IMR-90 (cell line): ENCODE measurements around the gene TMEM132A. TPM values are rescaled to one million over a fixed set of nuclear protein-coding genes. Genes with fewer than 3 reads are reported as not detected.

Experiments
- ATAC-seq: fragments of 200-7000 bp; cut with Tn5 transposase; 2 replicates; pipeline ENCODE4 v1.9.1; 2020; ENCODE audit warnings: low read depth, mild to moderate bottlenecking, moderate library complexity
- BruUV-seq: library from RNA; stranded (reverse); fragments of 400-500 nt; replicated peaks from 2 replicates; lab custom pipeline; 2021; lab: Mats Ljungman, UMichigan
- CTCF ChIA-PET: fragments of 300-600 bp; formaldehyde crosslinking; extraction: SDS; loops from one replicate; lab custom pipeline; 2021; ENCODE audit warnings: antibody characterized with exemption; lab: Yijun Ruan, JAX
- POLR2A ChIA-PET: fragments of 300-600 bp; sonication (Branson Sonifier 250); formaldehyde crosslinking; loops from one replicate; lab custom pipeline; 2022; ENCODE audit warnings: antibody characterized with exemption; ENCODE audit not compliant: unreplicated experiment; lab: Charles Lee
- DNase-seq: peaks from one replicate; pipeline ENCODE4 v3.0.0; 2013
- H2AFZ ChIP-seq: replicated peaks from 2 replicates; pipeline ENCODE3; 2013; ENCODE audit warnings: low read length, mild to moderate bottlenecking; ENCODE audit not compliant: poor library complexity
- H2AK5ac ChIP-seq: 2 replicates; pipeline ENCODE4 v1.6.1; 2013; ENCODE audit warnings: low read depth, low read length, inconsistent platforms
- H2AK9ac ChIP-seq: replicated peaks from 2 replicates; pipeline ENCODE3; 2013; ENCODE audit warnings: mild to moderate bottlenecking, low read depth, low read length, moderate library complexity; ENCODE audit not compliant: poor library complexity
- H2BK120ac ChIP-seq: 2 replicates; pipeline ENCODE4 v1.6.1; 2013; ENCODE audit warnings: low read depth, low read length, inconsistent platforms
- H2BK15ac ChIP-seq: 3 replicates; pipeline ENCODE4 v1.6.1; 2013; ENCODE audit warnings: low read depth, low read length, inconsistent platforms
- H2BK20ac ChIP-seq: 2 replicates; pipeline ENCODE4 v1.6.1; 2013; ENCODE audit warnings: low read depth, mild to moderate bottlenecking, inconsistent platforms, low read length, moderate library complexity
- H2BK5ac ChIP-seq: 2 replicates; pipeline ENCODE4 v1.6.1; 2013; ENCODE audit warnings: mild to moderate bottlenecking, low read depth, low read length, inconsistent platforms; ENCODE audit not compliant: poor library complexity, severe bottlenecking
- H3K14ac ChIP-seq: replicated peaks from 2 replicates; pipeline ENCODE4 v1.6.1; 2013; ENCODE audit warnings: low read depth, low read length, inconsistent platforms
- H3K18ac ChIP-seq: 2 replicates; pipeline ENCODE4 v1.6.1; 2013; ENCODE audit warnings: low read depth, low read length, control low read depth
- H3K23ac ChIP-seq: 2 replicates; pipeline ENCODE4 v1.6.1; 2013; ENCODE audit warnings: low read depth, low read length, inconsistent platforms
- H3K27ac ChIP-seq: 2 replicates; pipeline ENCODE4 v1.5.1; 2013; ENCODE audit warnings: mild to moderate bottlenecking, control low read depth, low read length; ENCODE audit not compliant: insufficient read depth
- H3K27me3 ChIP-seq: 2 replicates; pipeline ENCODE4 v1.6.1; 2013; ENCODE audit warnings: low read length; ENCODE audit not compliant: control insufficient read depth, insufficient read depth
- H3K36me3 ChIP-seq: 2 replicates; pipeline ENCODE4 v1.6.1; 2013; ENCODE audit warnings: low read length, mixed read lengths; ENCODE audit not compliant: control insufficient read depth, insufficient read depth
- H3K4ac ChIP-seq: 2 replicates; pipeline ENCODE4 v1.6.1; 2013; ENCODE audit warnings: low read depth, low read length, inconsistent platforms
- H3K4me1 ChIP-seq: 2 replicates; pipeline ENCODE4 v1.6.1; 2013; ENCODE audit warnings: low read length, mixed read lengths; ENCODE audit not compliant: control insufficient read depth, insufficient read depth
- H3K4me2 ChIP-seq: 2 replicates; pipeline ENCODE4 v1.6.1; 2013; ENCODE audit warnings: low read depth, mild to moderate bottlenecking, control low read depth, low read length, moderate library complexity
- H3K4me3 ChIP-seq: 2 replicates; pipeline ENCODE4 v1.5.1; 2013; ENCODE audit warnings: low read depth, mild to moderate bottlenecking, control low read depth, low read length, moderate library complexity; ENCODE audit not compliant: insufficient read depth
- H3K56ac ChIP-seq: 2 replicates; pipeline ENCODE4 v1.6.1; 2013; ENCODE audit warnings: low read length, inconsistent platforms; ENCODE audit not compliant: insufficient read depth; ENCODE audit errors: extremely low read depth
- H3K79me1 ChIP-seq, 2 experiments: 2 replicates each; pipeline ENCODE4 v1.6.1; 2013; ENCODE audit warnings: low read length in 2 of 2, inconsistent platforms in 1 of 2, low read depth in 1 of 2
- H3K9ac ChIP-seq: 2 replicates; pipeline ENCODE4 v1.6.1; 2013; ENCODE audit warnings: low read depth, low read length, control low read depth
- H3K9me1 ChIP-seq: 2 replicates; pipeline ENCODE4 v1.6.1; 2013; ENCODE audit warnings: low read length, inconsistent platforms; ENCODE audit not compliant: insufficient read depth
- H3K9me3 ChIP-seq: 2 replicates; pipeline ENCODE4 v1.6.1; 2013; ENCODE audit warnings: low read length; ENCODE audit not compliant: control insufficient read depth, insufficient read depth
- H4K20me1 ChIP-seq: 2 replicates; pipeline ENCODE4 v1.6.1; 2013; ENCODE audit warnings: low read length, inconsistent platforms; ENCODE audit not compliant: insufficient read depth
- H4K5ac ChIP-seq: 2 replicates; pipeline ENCODE4 v1.6.1; 2013; ENCODE audit warnings: mild to moderate bottlenecking, low read depth, low read length, control low read depth
- H4K8ac ChIP-seq, 2 experiments: 2 replicates each; pipeline ENCODE4 v1.6.1; 2013; ENCODE audit warnings: low read depth in 2 of 2, low read length in 2 of 2, control low read depth in 1 of 2, inconsistent platforms in 1 of 2
- H4K91ac ChIP-seq: 2 replicates; pipeline ENCODE4 v1.6.1; 2013; ENCODE audit warnings: low read depth, low read length, inconsistent platforms; ENCODE audit not compliant: insufficient read depth
- ELK1 ChIP-seq: fragments of 150-350 bp; IDR thresholded peaks from 2 replicates; pipeline ENCODE4 v1.6.1; 2016; ENCODE audit warnings: low read depth, mild to moderate bottlenecking, low read length, moderate library complexity, borderline replicate concordance
- FOS ChIP-seq: fragments of 150-350 bp; IDR thresholded peaks from 2 replicates; pipeline ENCODE4 v1.6.1; 2016; ENCODE audit warnings: low read depth, low read length
- MAFK ChIP-seq: IDR thresholded peaks from 2 replicates; pipeline ENCODE4 v1.6.1; 2012; ENCODE audit warnings: low read depth, low read length, improper control_type of control experiment
- MAZ ChIP-seq: IDR thresholded peaks from 2 replicates; pipeline ENCODE4 v1.6.1; 2012; ENCODE audit warnings: low read depth, mild to moderate bottlenecking, low read length, improper control_type of control experiment, moderate library complexity, borderline replicate concordance
- SMC3 ChIP-seq: fragments of 150-350 bp; IDR thresholded peaks from 2 replicates; pipeline ENCODE4 v1.6.1; 2016; ENCODE audit warnings: low read depth, mild to moderate bottlenecking, antibody characterized with exemption, low read length, moderate library complexity
- WGBS, 2 experiments: methylation state at CpG; one replicate each; pipeline versions ENCODE4 v1.1.5 to v1.1.7; 2013; ENCODE audit warnings: missing lambda C conversion rate in 2 of 2; ENCODE audit not compliant: insufficient read length in 1 of 2; ENCODE audit errors: extremely low coverage in 2 of 2; 5-methylcytosine and 5-hydroxymethylcytosine counted together
- dilution Hi-C: fragments of 300-500 bp; cut with HindIII; formaldehyde crosslinking; loops from one replicate; pipeline ENCODE4 v1.14.3; 2018; ENCODE audit warnings: low sequenced_read_pairs; ENCODE audit not compliant: unreplicated experiment
- in situ Hi-C: fragments of 300-500 bp; cut with MboI; formaldehyde crosslinking; loops from 3 replicates; pipeline ENCODE4 v1.14.3; 2019; ENCODE audit warnings: low sequenced_read_pairs, inconsistent platforms, mixed read lengths
- intact Hi-C: fragments of 100-400 bp; cut with micrococcal nuclease; formaldehyde crosslinking; loops from 2 replicates; pipeline ENCODE4 v1.10.0; 2022
- polyA plus RNA-seq, 3 experiments: library from polyadenylated mRNA; depleted of rRNA; stranded (reverse); fragments of >200 nt; gene quantifications; 2 replicates each; pipeline ENCODE4 v1.2.3, GENCODE V29; 2012; ENCODE audit warnings: low replicate concordance in 1 of 3
- total RNA-seq: library from RNA; depleted of rRNA; stranded (reverse); fragments of >200 nt; gene quantifications from 2 replicates; pipeline ENCODE4 v1.2.3, GENCODE V29; 2012

TMEM132A gene
- total and polyA plus RNA-seq, 2 of the 4 experiments (the other 2 are of a cell fraction), result 7.7 to 64.2 TPM

- ChIA-PET POLR2A (no interaction called here), CTCF (interaction anchor here (0.6 to 1.7 kb wide), 2 partner anchors 54 to 1718 kb away, joined by 3 to 7 read pairs; no protein-coding TSS in a partner anchor)
- H3K9me1 ChIP-seq, result no peaks in the 10 kb centered on the region
- no peak overlapping the region for H3K23ac ChIP-seq
- H4K8ac ChIP-seq, result no peak overlapping the region
- no CpG with 5 or more reads among the region's 7 CpGs for WGBS, 2 experiments
- no peak overlapping the region for H2BK15ac ChIP-seq
- DNase-seq (peak; percentile 23), ATAC-seq (no peak)
- H2BK120ac ChIP-seq, result no peak overlapping the region
- H3K9ac ChIP-seq, result no peak overlapping the region
- H2AK5ac ChIP-seq, result no peak overlapping the region
- H4K91ac ChIP-seq, result no peak overlapping the region
- H4K20me1 ChIP-seq, result no peaks in the 10 kb centered on the region; the same call in 1 of the 2 replicates
- H2BK20ac ChIP-seq, result no peak overlapping the region
- H3K4me1 ChIP-seq, result no peaks in the 10 kb centered on the region
- no peak overlapping the region for H2AFZ ChIP-seq
- H3K4me2 ChIP-seq, result no peak overlapping the region
- H3K27ac ChIP-seq, result no peak overlapping the region
- H3K18ac ChIP-seq, result no peak overlapping the region
- H3K79me1 ChIP-seq, result no peaks in the 10 kb centered on the region; a peak in 2 of 4 replicates
- TF ChIP-seq ELK1 (no peak), FOS (no peak), SMC3 (no peak), MAZ (no peak), MAFK (no peak)
- intact Hi-C loops (no loop called here), dilution Hi-C loops (no loop called here), in situ Hi-C loops (loop anchor here (5.0 kb wide), 1 partner anchor 54 kb away; no protein-coding TSS in a partner anchor)
- H3K14ac ChIP-seq, result no peak overlapping the region
- H3K9me3 ChIP-seq, result no peaks in the 10 kb centered on the region
- peaks cover 13% of the 10 kb centered on the region for H3K36me3 ChIP-seq
- no peak overlapping the region for H2AK9ac ChIP-seq
- H2BK5ac ChIP-seq, result no peak overlapping the region
- no peaks in the 10 kb centered on the region for H3K27me3 ChIP-seq
- H4K5ac ChIP-seq, result no peak overlapping the region
- H3K56ac ChIP-seq, result no peak overlapping the region
- no peak overlapping the region for H3K4me3 ChIP-seq
- BruUV-seq, result no TSS peak
- no peak overlapping the region for H3K4ac ChIP-seq
Observed at GRCh38 chr11:60891103-60891741, 33.0 kb upstream of the TMEM132A start.
